PFSK-1 (cell line): ENCODE data around the gene LPCAT1.

ENCODE experiments used
- POLR2AphosphoS5 ChIP-seq: IDR thresholded peaks from 2 replicates; pipeline ENCODE4 v1.6.1; 2012; ENCODE audit warnings: low read depth, mild to moderate bottlenecking, control low read depth, low read length, moderate library complexity
- SIN3A ChIP-seq: IDR thresholded peaks from 2 replicates; pipeline ENCODE4 v1.6.1; 2012; ENCODE audit warnings: mild to moderate bottlenecking, low read length, moderate library complexity, borderline replicate concordance; ENCODE audit not compliant: insufficient read depth

DNA sequence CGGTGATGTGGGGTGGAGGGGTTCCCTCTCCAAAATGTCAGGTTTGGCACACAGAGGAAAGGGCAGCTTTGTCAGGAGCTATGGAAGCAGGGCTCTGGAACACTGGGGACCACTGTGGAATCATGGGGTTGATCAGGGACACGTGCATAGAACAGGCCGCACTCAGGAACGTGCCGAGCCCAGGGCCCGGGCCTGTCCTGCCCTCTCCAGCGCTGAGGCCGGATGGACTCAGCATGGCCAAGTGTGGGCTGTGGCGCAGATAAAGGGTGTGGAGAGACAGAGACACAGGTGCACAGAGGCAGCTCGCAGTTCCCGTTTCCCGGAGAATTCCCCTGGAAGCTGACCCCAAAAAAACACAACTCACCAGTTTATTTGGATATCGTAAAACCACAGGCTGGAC, 40.7 kb downstream of the LPCAT1 start:
- TF ChIP-seq SIN3A (no peak), POLR2AphosphoS5 (no peak)
